Esophagus squamous epithelium (tissue), 4 donors: Measurements from ENCODE around the gene SMIM38.

Experiments used
- CTCF ChIP-seq, 6 experiments: fragments of 450-650 bp in 4 of 6; fragments of 200-600 bp in 2 of 6; sonication (generic) in 2 of 6; IDR thresholded peaks; one replicate each; pipeline ENCODE4 v1.5.1; 2016 to 2019; ENCODE audit warnings: antibody characterized with exemption in 6 of 6, mild to moderate bottlenecking in 4 of 6, moderate library complexity in 4 of 6
- POLR2A ChIP-seq, 4 donors: fragments of 450-650 bp; IDR thresholded peaks; one replicate each; pipeline ENCODE4 v1.6.1; 2017; ENCODE audit warnings: antibody characterized with exemption in 4 of 4, mild to moderate bottlenecking in 4 of 4, moderate library complexity in 3 of 4

GRCh38 chr11:69121621-69122325, 34.0 kb upstream of the SMIM38 start:
- TF ChIP-seq CTCF (IDR thresholded peaks at IDR 0.05) (no peak), POLR2A (IDR thresholded peaks at IDR 0.05) (no peak)
